ENCODE measurements around the gene AGR2. TPM values are rescaled to one million over a fixed set of nuclear protein-coding genes. Genes with fewer than 3 reads are reported as not detected.
A peak's percentile ranks its signal among the peaks of the same experiment; 100 is the strongest.

AGR2 gene
- total RNA-seq, 1 experiment from 2014 or later = 76.1 TPM

GRCh38 chr7:16744518-16745250 is 60.1 kb downstream of the AGR2 start:
- BruUV-seq (replicated peaks) = no TSS peak

GRCh38 chr7:16743236-16743635 is 61.6 kb downstream of the AGR2 start:
- CTCF ChIA-PET = no interaction called here
- Histone ChIP-seq H3K79me2 (ENCODE audit: low read depth) (no peaks in the 10 kb centered on the region), H3K4me3 (no peak overlapping the region), H3K9me3 (ENCODE audit: insufficient read depth, low read depth) (no peaks in the 10 kb centered on the region), H3K4me1 (replicated peaks; ENCODE audit: insufficient read depth) (peaks cover 11% of the 10 kb centered on the region), H3K27ac (no peak overlapping the region), H3K27me3 (ENCODE audit: insufficient read depth, low read depth) (no peaks in the 10 kb centered on the region), H2AFZ (peak overlapping the region; percentile 31; the same call in 1 of the 2 replicates), H3K4me2 (peak overlapping the region; percentile 5), H3K36me3 (ENCODE audit: low read depth) (no peaks in the 10 kb centered on the region), H4K20me1 (ENCODE audit: insufficient read depth) (no peaks in the 10 kb centered on the region), H3F3A (ENCODE audit: insufficient read depth, low read depth) (no peaks in the 10 kb centered on the region), H3K9me2 (ENCODE audit: insufficient read depth) (no peaks in the 10 kb centered on the region)
- no peak for DNase-seq
- TF ChIP-seq EZH2 (IDR thresholded peaks at IDR 0.05; ENCODE audit: low read depth) (no peak), CTCF (conservative IDR thresholded peaks at IDR 0.05) (no peak)
- POLR2A ChIA-PET (ENCODE audit: unreplicated experiment) = no interaction called here
- intact Hi-C loops (cut with micrococcal nuclease; ENCODE audit: unreplicated experiment) = no loop called here
- no TSS peak for BruUV-seq (replicated peaks)

More at GRCh38 chr7:16744518-16745250, 60.1 kb downstream of the AGR2 start:
- Histone ChIP-seq H3K27ac (no peak overlapping the region), H3K36me3 (ENCODE audit: low read depth) (no peaks in the 10 kb centered on the region), H3K4me2 (no peak overlapping the region), H4K20me1 (ENCODE audit: insufficient read depth) (no peaks in the 10 kb centered on the region), H3K9me3 (ENCODE audit: insufficient read depth, low read depth) (no peaks in the 10 kb centered on the region), H2AFZ (no peak overlapping the region), H3K4me3 (no peak overlapping the region), H3K9me2 (ENCODE audit: insufficient read depth) (no peaks in the 10 kb centered on the region), H3K79me2 (ENCODE audit: low read depth) (no peaks in the 10 kb centered on the region), H3K27me3 (ENCODE audit: insufficient read depth, low read depth) (no peaks in the 10 kb centered on the region), H3F3A (ENCODE audit: insufficient read depth, low read depth) (no peaks in the 10 kb centered on the region), H3K4me1 (replicated peaks; ENCODE audit: insufficient read depth) (peaks cover 11% of the 10 kb centered on the region)
- no peak for DNase-seq
- ChIA-PET POLR2A (ENCODE audit: unreplicated experiment) (no interaction called here), CTCF (no interaction called here)
- no peak for TF ChIP-seq CTCF (conservative IDR thresholded peaks at IDR 0.05)
- TF ChIP-seq EZH2 (IDR thresholded peaks at IDR 0.05; ENCODE audit: low read depth) = no peak
- intact Hi-C loops (cut with micrococcal nuclease; ENCODE audit: unreplicated experiment) = no loop called here

GRCh38 chr7:16742547-16742946 is 62.3 kb downstream of the AGR2 start:
- no peak overlapping the region for H3K4me3 ChIP-seq
- CTCF ChIA-PET = no interaction called here
- no peak overlapping the region for H3K4me2 ChIP-seq
- POLR2A ChIA-PET (ENCODE audit: unreplicated experiment) = interaction anchor here (0.6 kb wide), 1 partner anchor 1769 kb away, joined by 5 read pairs; no protein-coding TSS in a partner anchor
- no peak overlapping the region for H2AFZ ChIP-seq
- H4K20me1 ChIP-seq (ENCODE audit: insufficient read depth) = no peaks in the 10 kb centered on the region
- no peak overlapping the region for H3K27ac ChIP-seq
- no peaks in the 10 kb centered on the region for H3K9me3 ChIP-seq (ENCODE audit: insufficient read depth, low read depth)
- H3K36me3 ChIP-seq (ENCODE audit: low read depth) = no peaks in the 10 kb centered on the region
- no peaks in the 10 kb centered on the region for H3K9me2 ChIP-seq (ENCODE audit: insufficient read depth)
- TF ChIP-seq CTCF (conservative IDR thresholded peaks at IDR 0.05) (no peak), EZH2 (IDR thresholded peaks at IDR 0.05; ENCODE audit: low read depth) (no peak)
- no peaks in the 10 kb centered on the region for H3K79me2 ChIP-seq (ENCODE audit: low read depth)
- no peak for DNase-seq
- intact Hi-C loops (cut with micrococcal nuclease; ENCODE audit: unreplicated experiment) = no loop called here
- H3K27me3 ChIP-seq (ENCODE audit: insufficient read depth, low read depth) = no peaks in the 10 kb centered on the region
- no peaks in the 10 kb centered on the region for H3F3A ChIP-seq (ENCODE audit: insufficient read depth, low read depth)
- no TSS peak for BruUV-seq (replicated peaks)
- H3K4me1 ChIP-seq (replicated peaks; ENCODE audit: insufficient read depth) = peaks cover 11% of the 10 kb centered on the region

Other genes starting within 250 kb of the AGR2 start
- 22.9 and 30.7 TPM in 2 replicates for gene ANKMY2, start 159.2 kb downstream of the AGR2 start, total RNA-seq (2021)
- gene BZW2, start 158.8 kb downstream of the AGR2 start, total RNA-seq (2021) = 93.7 and 102 TPM in 2 replicates
- gene TSPAN13, start 51.2 kb downstream of the AGR2 start, total RNA-seq (2021) = 26.5 and 31.1 TPM in 2 replicates
- 0.57 and 0.63 TPM in 2 replicates for gene AGR3, start 77.0 kb upstream of the AGR2 start, total RNA-seq (2021)

All from PC-9 (cell line).